SKM-1 (cell line): ENCODE data around the gene PTPRD.
"Not testable (repeated sequence)": the region's sequence is repeated elsewhere in the genome, so short reads cannot be mapped to it uniquely, and the experiment has no call there.

Experiments
- DNase-seq: peaks from one replicate; lab custom pipeline; 2025; ENCODE audit not compliant: unreplicated experiment; lab: John Stamatoyannopoulos, UW

PTPRD gene

DNA sequence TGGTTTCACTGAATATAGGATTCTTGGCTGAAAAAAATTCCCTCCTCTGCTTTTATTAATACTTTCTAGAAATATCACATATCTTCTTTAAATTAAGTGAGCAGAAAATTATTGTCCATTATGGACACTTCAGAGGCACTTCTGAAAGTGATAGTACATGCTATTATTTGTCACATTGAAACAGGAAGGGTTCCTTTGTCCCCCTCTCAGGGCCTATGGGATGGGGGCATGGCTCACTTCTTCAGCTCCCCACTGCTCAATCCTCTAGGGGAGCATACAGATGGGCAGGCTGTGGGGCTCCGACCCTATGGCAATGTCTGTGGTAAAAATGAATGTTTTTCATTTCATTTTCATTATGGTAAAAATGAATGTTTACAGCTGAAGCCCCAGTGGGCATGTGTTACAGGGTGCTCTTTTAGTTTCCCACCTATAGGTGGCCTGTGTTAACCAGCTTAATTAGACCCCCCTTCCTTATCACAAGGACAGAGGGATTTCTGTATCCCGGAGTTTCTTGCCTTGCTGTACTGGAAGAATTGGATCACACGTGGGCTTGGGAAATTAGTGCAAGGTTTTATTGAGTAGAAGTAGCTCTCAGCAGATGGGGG lies 1225.2 kb downstream of the PTPRD start:
- no peak for DNase-seq

- no peak for DNase-seq
These were observed 1250.5 kb downstream of the PTPRD start for GRCh38 chr9:9362332-9362731.

GRCh38 chr9:9352877-9353481 lies 1259.8 kb downstream of the PTPRD start:
- no peak for DNase-seq

DNA sequence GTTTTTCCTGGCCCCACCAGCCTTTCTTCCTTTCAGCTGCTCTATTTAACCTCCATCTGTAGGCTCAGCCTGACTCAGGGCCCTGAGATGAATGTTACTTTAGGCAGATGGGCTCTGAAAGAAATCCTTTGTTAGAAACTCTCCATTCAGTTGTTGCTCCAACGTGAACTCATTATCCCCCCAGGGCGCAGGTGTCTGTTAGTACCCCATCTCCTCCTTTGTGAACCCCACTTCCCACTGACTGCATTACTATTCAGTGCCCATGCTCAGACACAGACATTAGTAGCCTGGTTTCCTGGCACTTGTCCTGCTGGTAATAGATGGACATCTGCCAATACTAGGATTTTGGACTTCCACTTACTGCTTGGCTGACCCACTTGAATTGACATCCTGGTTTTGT lies 1271.6 kb downstream of the PTPRD start:
- no peak for DNase-seq

DNA sequence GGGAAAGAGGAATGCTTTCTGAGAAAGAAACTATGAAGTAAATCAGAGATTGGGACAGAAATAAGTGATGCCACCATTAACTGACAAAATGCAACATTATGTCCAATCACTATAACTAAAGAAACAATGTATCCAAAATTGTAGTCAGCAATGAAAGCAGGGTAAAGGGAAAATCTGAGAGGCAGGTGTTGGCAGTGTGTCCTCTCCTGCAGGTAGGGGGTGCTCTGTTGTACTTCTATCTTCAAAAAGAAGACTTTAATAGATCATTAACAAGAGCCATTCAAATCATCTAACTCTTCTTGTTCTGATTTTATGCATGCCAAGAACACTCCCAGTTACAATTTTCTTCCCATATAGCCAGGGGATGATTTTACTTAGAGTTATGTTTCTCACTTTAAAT lies 1275.7 kb downstream of the PTPRD start:
- no peak for DNase-seq

DNA sequence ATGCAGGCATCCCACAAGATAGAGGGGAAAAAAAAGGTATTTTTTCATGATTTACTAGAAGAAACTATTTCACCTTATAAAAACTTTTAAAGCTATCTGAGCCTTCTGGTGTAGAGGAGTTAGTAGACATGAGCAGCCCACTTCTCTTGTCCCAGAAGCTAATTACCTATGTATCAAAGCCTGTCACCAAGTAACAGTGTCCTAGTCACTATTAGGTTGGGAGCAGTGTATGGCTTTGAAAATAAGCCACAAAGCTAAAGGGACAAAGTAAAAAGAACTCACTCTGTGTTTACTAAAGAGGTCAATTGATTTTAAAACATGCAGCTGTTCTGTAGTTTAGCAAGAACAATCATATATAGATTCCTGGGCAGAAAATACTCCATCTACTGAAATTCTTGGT lies 1286.1 kb downstream of the PTPRD start:
- no peak for DNase-seq

DNA sequence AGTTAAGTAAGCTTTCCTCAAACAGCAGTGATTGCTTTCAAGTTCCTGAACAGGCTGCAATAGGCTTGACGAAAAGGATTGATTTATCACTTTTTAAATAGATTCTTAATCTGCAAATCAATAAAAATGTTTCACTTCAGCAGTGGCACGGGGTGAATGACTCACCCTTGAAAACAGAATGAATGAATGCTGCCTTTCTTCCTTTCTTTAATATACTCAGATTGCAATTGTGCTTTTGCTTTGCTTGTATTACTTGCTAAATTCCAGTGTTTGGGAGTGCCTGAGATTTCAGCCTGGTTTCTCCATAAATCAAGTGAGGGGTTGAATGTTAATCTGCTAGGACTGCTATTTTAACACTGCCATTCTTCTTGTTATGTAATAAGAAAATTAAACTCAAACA lies 1293.8 kb downstream of the PTPRD start:
- DNase-seq: no peak

GRCh38 chr9:9310743-9311142 lies 1302.1 kb downstream of the PTPRD start:
- not testable (repeated sequence) for DNase-seq

DNA sequence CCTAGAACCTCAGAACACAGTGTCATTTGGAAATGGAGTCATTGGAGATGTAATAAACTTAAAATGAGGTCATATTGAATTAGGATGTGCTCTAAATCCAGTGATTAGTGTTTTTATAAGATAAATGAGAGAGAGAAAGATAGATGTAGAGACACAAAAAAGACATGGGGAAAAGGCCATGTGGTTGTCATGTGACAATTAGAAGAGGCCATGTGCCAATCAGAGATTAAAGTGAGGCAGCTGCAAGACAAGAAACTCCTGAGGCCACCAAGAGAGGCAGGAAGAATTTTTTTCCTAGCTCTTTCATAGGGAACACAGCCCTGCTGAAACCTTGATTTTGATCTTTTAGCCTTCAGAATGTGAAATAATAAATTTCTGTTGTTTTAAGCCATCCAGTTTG lies 1307.2 kb downstream of the PTPRD start:
- no peak for DNase-seq

DNA sequence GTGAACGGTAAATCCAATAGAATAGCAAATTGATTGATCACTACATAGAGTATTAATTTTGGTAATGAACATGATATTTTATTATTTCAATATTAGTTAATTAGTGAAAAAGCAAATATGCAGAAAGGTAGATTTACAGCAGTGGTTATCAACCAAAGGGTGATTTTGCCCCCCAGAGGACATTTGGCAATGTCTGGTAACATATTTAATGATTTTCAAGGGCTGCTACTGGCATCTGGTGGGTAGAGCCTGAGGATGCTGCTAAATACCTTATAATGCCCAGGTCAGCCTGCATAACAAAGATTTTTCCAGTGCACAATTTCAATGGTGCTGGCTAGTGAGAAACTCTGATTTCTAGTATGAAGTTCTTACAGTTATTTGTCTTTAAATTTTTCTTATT lies 1313.7 kb downstream of the PTPRD start:
- no peak for DNase-seq

DNA sequence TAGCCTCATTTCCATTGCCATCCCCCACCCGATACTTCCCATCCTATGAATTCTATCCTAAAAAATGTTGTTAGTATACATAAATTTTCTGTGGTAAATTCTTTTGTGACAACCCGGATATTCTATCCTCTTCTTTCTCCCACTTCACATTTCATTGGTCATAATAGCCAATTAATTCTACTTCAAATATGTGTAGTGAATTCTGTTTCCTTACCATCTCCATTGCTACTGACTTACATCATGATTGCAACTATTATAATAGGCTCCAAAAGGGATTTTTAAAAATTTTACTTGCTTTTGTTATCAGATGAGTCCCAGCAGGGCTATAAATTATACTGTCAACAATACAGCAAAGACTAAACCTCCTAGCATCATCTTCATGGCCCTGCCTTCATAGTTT lies 1326.8 kb downstream of the PTPRD start:
- DNase-seq: no peak

DNA sequence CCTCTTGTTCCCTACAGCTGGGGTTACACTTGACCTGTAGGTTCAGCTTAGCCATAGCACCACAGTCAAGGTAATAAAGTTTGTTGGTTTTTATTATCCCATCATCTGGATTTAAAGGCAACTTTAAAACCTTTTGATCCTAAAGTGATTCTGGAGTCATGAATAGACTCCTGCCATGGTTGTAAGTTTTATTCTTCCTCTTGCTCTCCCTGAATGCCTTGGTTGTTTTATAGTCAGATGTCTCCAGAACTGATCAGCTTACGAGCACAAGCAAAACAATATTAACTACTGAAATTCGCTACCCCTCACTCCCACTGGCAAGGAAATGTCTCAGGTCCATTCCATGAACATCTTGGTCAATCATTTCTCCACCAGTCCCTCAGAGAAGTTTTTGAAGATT lies 1328.6 kb downstream of the PTPRD start:
- DNase-seq: no peak

DNA sequence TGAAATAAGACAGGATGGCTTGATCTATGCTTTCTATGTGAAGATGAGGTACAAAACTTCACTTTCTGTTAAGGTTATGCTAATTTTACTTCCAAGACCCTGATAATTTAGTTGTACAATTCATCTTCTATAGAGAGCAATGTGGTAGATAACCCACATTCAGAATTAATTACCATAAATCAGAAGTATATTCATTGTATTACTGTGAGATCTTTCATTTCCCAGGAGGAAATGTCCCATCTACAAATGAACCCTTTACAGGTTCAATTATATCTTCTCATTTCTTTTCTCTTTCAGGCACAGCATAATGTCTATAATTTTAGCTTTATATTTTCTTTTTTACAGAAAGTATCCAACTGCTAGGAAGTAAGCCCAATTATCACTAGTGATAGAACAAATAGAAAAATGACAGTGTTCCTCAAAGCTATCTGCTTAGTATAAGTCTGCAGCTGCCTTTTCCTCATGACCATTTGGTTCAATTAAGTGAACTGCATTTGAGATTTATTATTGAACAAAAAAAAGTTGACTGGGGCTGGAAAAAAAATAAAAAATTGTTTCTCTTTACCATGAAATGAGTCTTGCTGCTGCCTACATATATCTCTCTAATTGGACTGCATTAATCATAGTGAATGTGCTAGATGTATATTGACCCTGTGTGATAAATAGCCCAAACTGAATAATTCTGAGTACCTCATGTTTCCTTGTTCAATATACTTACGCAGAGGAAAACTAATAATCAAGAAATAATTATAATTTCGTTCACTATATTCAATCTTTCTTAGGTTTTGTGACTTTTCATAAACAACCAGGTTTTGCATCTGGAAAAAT lies 1329.4 kb downstream of the PTPRD start:
- no peak for DNase-seq

DNA sequence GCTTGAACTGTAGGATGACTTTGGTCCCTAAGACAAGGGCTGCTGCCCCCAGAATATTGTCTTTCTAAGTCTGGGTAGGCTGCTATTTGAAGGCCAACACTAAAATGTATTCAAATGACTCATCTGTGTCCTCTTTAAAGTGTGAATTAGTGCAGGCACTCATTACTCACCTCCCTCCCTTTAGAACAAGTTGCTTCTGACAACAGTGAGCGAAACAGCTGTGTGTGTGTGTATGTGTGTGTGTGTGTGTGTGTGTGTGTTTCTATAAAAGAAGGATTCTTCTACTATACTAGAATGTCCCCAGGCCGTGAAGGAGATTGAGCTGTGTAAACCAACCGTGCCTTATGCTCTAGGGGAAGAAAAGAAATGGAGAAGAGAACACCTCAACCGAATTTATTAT lies 1337.2 kb downstream of the PTPRD start:
- DNase-seq: no peak

DNA sequence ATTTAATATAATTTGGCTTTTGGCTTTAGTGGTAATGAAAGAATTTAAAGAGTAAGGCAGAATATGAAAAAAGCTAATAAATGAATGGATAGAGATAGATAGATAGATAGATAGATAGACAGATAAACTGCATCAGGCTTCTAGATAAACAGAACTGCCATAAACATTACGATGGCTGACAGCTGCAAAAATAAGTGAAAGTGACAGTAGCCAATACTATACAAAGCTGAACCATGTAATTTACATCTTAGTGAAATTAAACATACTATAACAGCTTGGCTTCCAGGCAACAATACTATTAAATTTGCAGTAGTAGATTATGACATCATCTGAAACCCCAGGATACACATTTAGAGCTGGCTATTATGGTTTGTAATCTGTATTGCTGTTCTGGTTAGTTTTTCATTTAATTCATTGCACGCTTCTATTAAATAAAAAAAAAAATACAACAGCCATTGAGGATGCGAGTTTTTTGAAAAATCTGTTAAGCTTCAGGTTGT lies 1354.8 kb downstream of the PTPRD start:
- DNase-seq: no peak

- DNase-seq: no peak
These were observed 1366.1 kb downstream of the PTPRD start for GRCh38 chr9:9246726-9247125.

DNA sequence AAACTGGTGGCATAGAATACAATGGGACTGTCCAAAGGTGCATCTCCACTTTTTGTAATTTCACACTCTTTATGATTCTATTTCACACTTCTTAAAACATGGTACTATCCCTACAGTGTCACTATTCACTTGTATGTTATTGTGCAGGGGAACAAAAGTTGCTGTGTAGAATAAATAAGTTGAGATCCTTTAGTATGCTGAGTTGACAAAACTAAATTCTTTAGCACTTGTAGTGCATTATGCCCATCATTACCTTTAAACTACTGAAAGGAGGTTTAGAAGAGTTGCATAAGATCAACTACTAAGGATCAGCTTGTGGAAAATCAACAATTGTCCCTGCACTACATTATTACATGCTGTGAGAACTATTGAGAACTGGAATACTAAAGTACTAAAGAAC lies 1380.9 kb downstream of the PTPRD start:
- DNase-seq: no peak

GRCh38 chr9:9229269-9229668 lies 1383.5 kb downstream of the PTPRD start:
- DNase-seq: no peak

DNA sequence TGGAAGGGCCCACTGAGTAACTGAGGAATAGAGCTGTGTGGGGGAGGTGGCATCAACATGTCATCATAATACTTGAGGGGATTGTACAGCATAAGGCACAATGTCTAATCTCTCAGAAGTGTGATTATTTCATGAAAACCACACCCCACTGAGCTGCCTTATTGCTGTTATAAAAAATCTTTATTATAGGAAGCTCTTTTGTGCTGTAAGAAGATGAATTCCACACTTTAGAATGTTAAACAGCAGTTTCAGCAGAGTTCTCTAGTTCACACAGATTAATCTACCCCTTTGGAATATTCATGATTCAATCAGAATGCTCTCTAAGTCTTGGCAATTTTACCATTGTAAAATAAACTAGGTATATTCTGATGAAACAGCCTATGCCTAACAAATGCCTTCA lies 1389.6 kb downstream of the PTPRD start:
- DNase-seq: no peak

- no peak for DNase-seq
These were observed 1390.1 kb downstream of the PTPRD start for GRCh38 chr9:9222730-9223129.

DNA sequence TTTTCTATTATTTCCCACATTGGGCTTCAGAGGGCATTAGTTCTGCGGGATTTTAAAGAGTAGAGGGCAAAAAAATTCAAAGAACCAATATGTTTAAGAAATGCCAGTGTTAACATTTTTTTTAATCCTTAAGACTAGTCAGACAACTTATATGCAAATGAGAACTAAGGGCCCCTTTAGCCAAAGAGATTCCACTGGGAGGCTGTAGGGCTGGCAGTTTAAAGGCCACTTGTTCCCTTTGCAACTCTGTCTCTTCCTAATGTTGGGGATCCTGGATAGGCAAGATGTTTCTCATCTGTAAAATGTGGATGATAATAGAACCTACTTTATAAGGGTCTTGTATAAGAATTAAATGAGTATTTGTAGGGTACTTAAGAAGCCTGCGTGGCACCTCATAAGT lies 1395.9 kb downstream of the PTPRD start:
- DNase-seq: no peak

DNA sequence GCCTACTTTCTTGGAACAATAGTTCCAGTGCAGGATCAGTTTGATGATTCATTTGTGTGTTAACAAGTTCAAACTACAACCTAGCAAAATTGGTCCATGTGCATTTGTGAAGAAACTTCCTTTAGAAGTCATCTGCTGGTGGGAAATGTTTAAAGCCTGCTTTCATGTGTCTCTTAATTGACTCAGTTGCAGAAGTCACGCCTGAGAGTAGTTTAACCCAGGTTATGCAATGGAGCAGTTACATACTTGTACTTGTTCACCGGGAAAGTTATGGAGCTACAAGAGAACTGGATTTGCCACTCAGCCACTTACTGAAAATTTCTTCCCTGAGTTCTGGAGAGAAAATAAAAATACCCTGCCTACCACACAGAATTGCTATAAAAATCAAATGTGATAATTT lies 1397.8 kb downstream of the PTPRD start:
- no peak for DNase-seq
